ENCODE data around the gene TUSC7.

GRCh38 chr3:116740293-116740692, 30.7 kb downstream of the TUSC7 start:
- TF ChIP-seq CTCF (IDR thresholded peaks at IDR 0.05) (no peak), POLR2A (IDR thresholded peaks at IDR 0.05) (no peak)
